ENCODE measurements around the gene SLC27A5. TPM values are rescaled to one million over a fixed set of nuclear protein-coding genes. Genes with fewer than 3 reads are reported as not detected.
"Not testable (repeated sequence)": the region's sequence is repeated elsewhere in the genome, so short reads cannot be mapped to it uniquely, and the experiment has no call there.

Gene SLC27A5
- total RNA-seq, 2 experiments from 2014 or later = 21.7 to 26.6 TPM

GRCh38 chr19:58543826-58544590, 32.2 kb upstream of the SLC27A5 start, which contains the start of gene TRIM28:
Gene TRIM28, plus strand, starts transcription at chr19:58544064. Its CDS starts 694 bp downstream, at chr19:58544758.
- H3K9me3 Mint-ChIP-seq = no peaks in the 10 kb centered on the region
- CTCF ChIA-PET = interaction anchor here (1.0 to 2.7 kb wide), 6 partner anchors 11 to 37 kb away, joined by 3 to 16 read pairs (median 4); partner anchors contain the start of genes CHMP2A and ZBTB45
- H3K27me3 Mint-ChIP-seq = peaks cover 14% of the 10 kb centered on the region
- peaks cover 38% of the 10 kb centered on the region for H3K36me3 Mint-ChIP-seq (ENCODE audit: low read depth)
- intact Hi-C loops (cut with micrococcal nuclease) = no loop called here
- TF ChIP-seq, protein P1, sequence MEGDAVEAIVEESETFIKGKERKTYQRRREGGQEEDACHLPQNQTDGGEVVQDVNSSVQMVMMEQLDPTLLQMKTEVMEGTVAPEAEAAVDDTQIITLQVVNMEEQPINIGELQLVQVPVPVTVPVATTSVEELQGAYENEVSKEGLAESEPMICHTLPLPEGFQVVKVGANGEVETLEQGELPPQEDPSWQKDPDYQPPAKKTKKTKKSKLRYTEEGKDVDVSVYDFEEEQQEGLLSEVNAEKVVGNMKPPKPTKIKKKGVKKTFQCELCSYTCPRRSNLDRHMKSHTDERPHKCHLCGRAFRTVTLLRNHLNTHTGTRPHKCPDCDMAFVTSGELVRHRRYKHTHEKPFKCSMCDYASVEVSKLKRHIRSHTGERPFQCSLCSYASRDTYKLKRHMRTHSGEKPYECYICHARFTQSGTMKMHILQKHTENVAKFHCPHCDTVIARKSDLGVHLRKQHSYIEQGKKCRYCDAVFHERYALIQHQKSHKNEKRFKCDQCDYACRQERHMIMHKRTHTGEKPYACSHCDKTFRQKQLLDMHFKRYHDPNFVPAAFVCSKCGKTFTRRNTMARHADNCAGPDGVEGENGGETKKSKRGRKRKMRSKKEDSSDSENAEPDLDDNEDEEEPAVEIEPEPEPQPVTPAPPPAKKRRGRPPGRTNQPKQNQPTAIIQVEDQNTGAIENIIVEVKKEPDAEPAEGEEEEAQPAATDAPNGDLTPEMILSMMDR (IDR thresholded peaks at IDR 0.05) = no peak
- peak within 1 kb of the TSS; percentile 96 for H3K4me3 Mint-ChIP-seq
- DNase-seq (peak; percentile 100), ATAC-seq (peak; percentile 97)
- peak within 1 kb of the TSS; percentile 97 for H3K27ac Mint-ChIP-seq
- POLR2A ChIA-PET = interaction anchor here (0.8 to 13.1 kb wide), 14 partner anchors 8 to 157 kb away, joined by 3 to 164 read pairs (median 5); partner anchors contain the start of genes CHMP2A, RPS5, UBE2M and ZBTB45
- H3K4me1 Mint-ChIP-seq (ENCODE audit: low read depth) = peaks cover 32% of the 10 kb centered on the region

DNA sequence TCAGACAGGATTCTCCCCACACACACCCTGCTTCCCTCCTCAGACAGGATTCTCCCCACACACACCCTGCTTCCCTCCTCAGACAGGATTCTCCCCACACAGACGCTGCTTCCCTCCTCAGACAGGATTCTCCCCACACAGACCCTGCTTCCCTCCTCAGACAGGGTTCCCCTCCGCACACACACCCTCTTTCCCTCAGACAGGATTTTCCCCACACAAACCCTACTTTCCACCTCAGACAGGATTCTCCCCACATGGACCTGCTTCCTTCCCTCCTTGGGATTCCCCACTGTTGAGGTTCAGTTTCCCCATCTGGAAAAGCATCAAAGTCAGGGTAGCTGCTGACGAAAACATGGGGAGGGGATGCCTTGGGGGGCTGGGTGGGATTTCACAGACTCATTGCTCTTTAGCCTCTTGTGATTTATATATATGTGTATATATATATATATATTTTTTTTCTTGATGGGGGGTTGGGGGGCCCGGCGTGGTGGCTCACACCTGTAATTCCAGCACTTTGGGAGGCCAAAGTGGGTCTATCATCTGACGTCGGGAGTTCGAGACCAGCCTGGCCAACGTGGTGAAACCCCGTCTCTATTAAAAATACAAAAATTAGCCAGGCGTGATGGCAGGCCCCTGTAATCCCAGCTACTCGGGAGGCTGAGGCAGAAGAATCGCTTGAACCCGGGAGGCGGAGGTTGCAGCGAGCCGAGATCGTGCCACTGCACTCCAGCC, 31.0 kb upstream of the SLC27A5 start:
- DNase-seq; H3K27ac Mint-ChIP-seq; H3K4me3 Mint-ChIP-seq; H3K9me3 Mint-ChIP-seq; ATAC-seq; intact Hi-C loops (cut with micrococcal nuclease): not testable (repeated sequence)
- peaks cover 31% of the 10 kb centered on the region for H3K36me3 Mint-ChIP-seq (ENCODE audit: low read depth)
- peaks cover 16% of the 10 kb centered on the region for H3K27me3 Mint-ChIP-seq
- H3K4me1 Mint-ChIP-seq (ENCODE audit: low read depth) = peaks cover 37% of the 10 kb centered on the region
- POLR2A ChIA-PET = interaction anchor here (0.8 to 13.1 kb wide), 11 partner anchors 9 to 82 kb away, joined by 3 to 164 read pairs (median 6); partner anchors contain the start of genes CHMP2A, UBE2M, ZBTB45 and ZNF446
- CTCF ChIA-PET = interaction anchor here (1.0 to 2.7 kb wide), 4 partner anchors 12 to 38 kb away, joined by 4 to 16 read pairs (median 6); partner anchors contain the start of genes CHMP2A and ZBTB45

- H3K4me3 Mint-ChIP-seq; H3K36me3 Mint-ChIP-seq (ENCODE audit: low read depth); H3K27ac Mint-ChIP-seq; ATAC-seq; DNase-seq; H3K9me3 Mint-ChIP-seq; intact Hi-C loops (cut with micrococcal nuclease): not testable (repeated sequence)
- ChIA-PET POLR2A (interaction anchor here (2.3 kb wide), 1 partner anchor 18 kb away, joined by 13 read pairs; the partner anchor contains the start of gene ZBTB45), CTCF (interaction anchor here (1.5 kb wide), 1 partner anchor 19 kb away, joined by 4 read pairs; the partner anchor contains the start of gene ZBTB45)
- Mint-ChIP-seq H3K4me1 (ENCODE audit: low read depth) (peaks cover 13% of the 10 kb centered on the region), H3K27me3 (peaks cover 16% of the 10 kb centered on the region)
Observed at GRCh38 chr19:58539169-58539559, 27.4 kb upstream of the SLC27A5 start.

GRCh38 chr19:58538257-58539168, 26.7 kb upstream of the SLC27A5 start:
- peaks cover 16% of the 10 kb centered on the region for H3K27me3 Mint-ChIP-seq
- ChIA-PET POLR2A (interaction anchor here (2.3 kb wide), 1 partner anchor 18 kb away, joined by 13 read pairs; the partner anchor contains the start of gene ZBTB45), CTCF (interaction anchor here (1.5 kb wide), 1 partner anchor 19 kb away, joined by 4 read pairs; the partner anchor contains the start of gene ZBTB45)
- intact Hi-C loops (cut with micrococcal nuclease) = no loop called here
- peak overlapping the region; percentile 78 for H3K27ac Mint-ChIP-seq
- peak; percentile 75 for DNase-seq
- peak; percentile 93 for ATAC-seq
- TF ChIP-seq, protein P1 (IDR thresholded peaks at IDR 0.05) = no peak
- no peaks in the 10 kb centered on the region for H3K36me3 Mint-ChIP-seq (ENCODE audit: low read depth)
- no peaks in the 10 kb centered on the region for H3K9me3 Mint-ChIP-seq
- H3K4me1 Mint-ChIP-seq (ENCODE audit: low read depth) = peaks cover 9% of the 10 kb centered on the region
- H3K4me3 Mint-ChIP-seq = peak overlapping the region; percentile 76

Measured in activated CD8-positive, alpha-beta T cell treated with anti-CD3 and anti-CD28 coated beads for 36 hours (primary cell).